Fibroblast of the conjunctiva (primary cell): ENCODE data around the gene FGF14.

ENCODE experiments used
- DNase-seq: peaks from one replicate; pipeline ENCODE4 v3.0.0-alpha.2; 2010; ENCODE audit warnings: low read depth

Gene FGF14

GRCh38 chr13:101925731-101926130 is 476.1 kb downstream of the FGF14 start:
- DNase-seq, result no peak

DNA sequence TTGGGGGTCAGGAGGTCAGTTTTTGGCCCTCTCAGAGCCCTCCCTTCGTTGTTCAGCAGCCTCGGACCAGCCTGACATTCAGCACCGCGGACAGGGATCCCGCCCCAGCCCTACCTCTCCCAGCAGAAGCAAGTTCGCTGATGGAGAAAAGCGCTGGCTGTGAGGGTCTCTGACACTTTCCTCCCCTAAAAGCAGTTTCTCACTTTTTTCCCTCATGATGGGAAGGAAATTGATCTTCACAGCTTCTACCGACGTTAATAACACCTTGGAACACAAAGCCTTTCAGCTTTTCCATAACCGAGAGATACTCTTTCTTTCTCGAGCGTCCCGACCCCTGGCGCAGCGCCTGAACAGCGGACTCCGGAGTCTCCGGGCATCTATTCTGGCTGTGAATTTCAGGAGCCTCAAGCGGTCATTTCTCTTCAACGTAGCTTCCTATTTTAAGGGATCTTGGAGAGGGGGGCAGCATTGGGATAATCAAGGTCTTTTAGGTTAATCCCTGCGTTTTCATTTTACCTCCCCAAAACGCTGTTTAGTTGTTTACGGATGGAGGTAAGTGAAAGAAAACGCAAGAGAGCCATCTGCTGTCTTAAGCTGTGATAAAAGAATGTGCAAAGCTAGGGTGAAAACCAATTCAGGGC is 482.2 kb downstream of the FGF14 start:
- no peak for DNase-seq

DNA sequence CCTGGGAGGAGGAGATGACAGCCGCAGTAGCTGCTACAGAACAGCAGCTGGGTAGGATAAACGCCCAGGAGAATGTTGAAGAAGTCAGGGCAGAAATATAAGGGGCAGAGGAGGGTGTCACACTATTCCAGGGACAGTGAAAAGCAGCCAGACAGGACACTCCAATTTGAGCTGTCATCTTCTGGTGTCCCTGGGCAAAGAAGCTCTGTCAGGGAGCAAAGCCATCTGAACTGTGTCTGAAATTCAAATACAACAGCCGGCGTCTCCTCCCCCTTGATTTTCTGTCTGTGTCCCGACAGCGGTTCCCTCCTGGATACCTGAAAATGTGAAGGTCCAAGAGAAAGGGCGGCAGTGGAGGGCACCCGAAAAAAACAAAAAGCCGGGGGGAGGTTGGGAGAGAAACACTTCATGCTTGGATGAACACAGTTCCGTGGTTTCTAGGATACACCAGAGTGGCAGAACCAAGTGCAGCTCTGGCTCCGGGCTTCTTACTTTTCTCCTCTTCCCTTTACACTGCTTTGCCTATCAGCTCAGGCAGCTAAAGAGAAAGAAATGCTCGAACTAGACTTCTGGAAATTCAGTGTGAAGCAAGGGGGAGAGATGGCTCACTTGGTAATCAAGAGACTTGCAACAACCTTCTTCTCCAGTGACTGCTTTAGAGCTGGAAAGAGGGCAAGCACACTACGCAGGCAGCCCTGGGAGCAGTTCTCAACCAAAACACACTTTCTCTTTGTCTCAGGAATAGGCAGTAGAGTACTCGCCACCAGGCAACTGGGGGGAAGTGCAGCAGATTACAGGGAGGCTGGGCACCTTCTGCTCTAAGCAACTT is 483.8 kb downstream of the FGF14 start:
- no peak for DNase-seq

GRCh38 chr13:101917475-101917810 is 484.4 kb downstream of the FGF14 start:
- no peak for DNase-seq

GRCh38 chr13:101916775-101917474 is 484.9 kb downstream of the FGF14 start:
- DNase-seq, result no peak

- no peak for DNase-seq
Observed at GRCh38 chr13:101916108-101916774, 485.6 kb downstream of the FGF14 start.

- DNase-seq, result no peak
Observed at GRCh38 chr13:101915755-101916107, 486.1 kb downstream of the FGF14 start.

DNA sequence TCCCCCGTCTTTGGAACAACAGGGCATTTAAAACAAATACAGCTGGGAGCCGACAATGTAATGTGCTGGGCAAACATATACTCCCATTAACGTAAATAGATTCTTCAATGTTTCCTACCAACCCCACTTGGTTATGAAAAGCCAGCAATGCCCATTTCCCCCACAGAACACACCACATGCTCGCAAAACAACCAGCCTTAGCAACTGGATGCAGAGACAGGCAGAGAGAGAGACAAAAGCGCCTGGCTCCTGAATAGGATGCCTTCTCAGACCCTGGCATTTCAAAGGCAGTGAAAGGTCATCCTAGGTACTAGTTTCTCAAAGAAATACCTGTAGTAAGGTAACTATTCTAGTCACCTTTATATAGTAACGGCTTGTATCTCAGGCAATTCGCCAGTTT is 486.5 kb downstream of the FGF14 start:
- no peak for DNase-seq

GRCh38 chr13:101911752-101912151 is 490.1 kb downstream of the FGF14 start:
- DNase-seq, result no peak

- DNase-seq, result no peak
Observed at GRCh38 chr13:101903890-101904289, 498.0 kb downstream of the FGF14 start.

GRCh38 chr13:101898676-101899075 is 503.2 kb downstream of the FGF14 start:
- no peak for DNase-seq

DNA sequence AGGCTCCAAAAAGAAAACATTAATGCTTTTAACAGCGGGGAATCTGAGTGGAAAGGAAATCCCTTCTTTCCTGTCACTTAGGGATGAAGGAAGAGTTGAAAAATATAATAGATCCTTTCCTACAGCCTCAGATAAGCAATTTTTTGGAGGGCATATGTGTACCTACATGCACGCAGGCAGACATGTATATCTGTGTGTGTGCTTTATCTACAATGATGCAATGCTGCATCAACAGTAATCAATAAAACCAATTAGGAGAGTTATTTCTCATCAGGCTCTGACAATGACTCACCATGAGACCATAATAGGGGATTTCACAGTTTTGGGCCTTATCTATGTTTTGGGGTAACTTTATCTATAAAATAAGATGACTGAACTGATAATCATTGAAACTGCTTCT is 505.3 kb downstream of the FGF14 start:
- no peak for DNase-seq

- DNase-seq, result no peak
Observed at GRCh38 chr13:101893021-101893420, 508.8 kb downstream of the FGF14 start.

GRCh38 chr13:101892296-101892695 is 509.6 kb downstream of the FGF14 start:
- DNase-seq, result no peak

GRCh38 chr13:101881593-101881992 is 520.3 kb downstream of the FGF14 start:
- no peak for DNase-seq

GRCh38 chr13:101880581-101880980 is 521.3 kb downstream of the FGF14 start:
- DNase-seq, result no peak

- no peak for DNase-seq
Observed at GRCh38 chr13:101876951-101877350, 524.9 kb downstream of the FGF14 start.

DNA sequence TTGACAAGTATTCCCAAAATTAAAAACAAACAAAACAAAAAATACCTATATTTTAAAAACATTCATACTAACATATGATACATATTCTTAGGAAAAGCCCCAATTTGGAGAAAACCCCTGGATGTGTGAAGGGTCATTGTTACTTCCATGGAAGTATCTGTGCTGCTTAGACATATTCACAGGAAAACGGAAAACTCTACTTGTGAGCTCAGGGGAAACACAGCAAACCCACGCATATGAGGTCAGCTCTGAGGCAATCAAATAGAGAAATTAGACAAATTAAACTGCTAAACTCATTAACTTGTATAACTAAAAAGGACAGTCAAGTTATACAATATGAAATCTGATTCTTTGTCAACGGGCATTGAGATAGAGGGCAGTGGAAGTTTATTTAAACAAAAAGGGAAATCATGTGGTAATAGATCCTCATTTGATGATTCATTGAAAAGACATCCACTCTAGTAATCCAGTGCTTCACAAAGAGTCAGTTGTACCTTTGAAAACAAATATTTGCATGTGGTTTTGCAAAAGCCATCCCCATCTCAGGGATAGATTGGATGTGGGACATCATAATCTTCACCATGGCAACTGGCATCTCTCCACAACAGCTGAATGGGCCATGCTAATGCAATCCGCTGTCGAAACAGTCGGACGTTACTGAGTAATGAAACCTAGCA is 526.0 kb downstream of the FGF14 start:
- DNase-seq, result peak; percentile 45

GRCh38 chr13:101875091-101875490 is 526.8 kb downstream of the FGF14 start:
- no peak for DNase-seq

GRCh38 chr13:101869553-101869952 is 532.3 kb downstream of the FGF14 start:
- no peak for DNase-seq

- no peak for DNase-seq
Observed at GRCh38 chr13:101868585-101869469, 533.0 kb downstream of the FGF14 start.
